CMK (cell line): Measurements from ENCODE around the gene POMT1.
"Not testable (repeated sequence)": the region's sequence is repeated elsewhere in the genome, so short reads cannot be mapped to it uniquely, and the experiment has no call there.

Source experiments
- DNase-seq: peaks from one replicate; pipeline ENCODE4 v3.0.0-alpha.2; 2010; ENCODE audit warnings: low read depth

The POMT1 gene, protein sequence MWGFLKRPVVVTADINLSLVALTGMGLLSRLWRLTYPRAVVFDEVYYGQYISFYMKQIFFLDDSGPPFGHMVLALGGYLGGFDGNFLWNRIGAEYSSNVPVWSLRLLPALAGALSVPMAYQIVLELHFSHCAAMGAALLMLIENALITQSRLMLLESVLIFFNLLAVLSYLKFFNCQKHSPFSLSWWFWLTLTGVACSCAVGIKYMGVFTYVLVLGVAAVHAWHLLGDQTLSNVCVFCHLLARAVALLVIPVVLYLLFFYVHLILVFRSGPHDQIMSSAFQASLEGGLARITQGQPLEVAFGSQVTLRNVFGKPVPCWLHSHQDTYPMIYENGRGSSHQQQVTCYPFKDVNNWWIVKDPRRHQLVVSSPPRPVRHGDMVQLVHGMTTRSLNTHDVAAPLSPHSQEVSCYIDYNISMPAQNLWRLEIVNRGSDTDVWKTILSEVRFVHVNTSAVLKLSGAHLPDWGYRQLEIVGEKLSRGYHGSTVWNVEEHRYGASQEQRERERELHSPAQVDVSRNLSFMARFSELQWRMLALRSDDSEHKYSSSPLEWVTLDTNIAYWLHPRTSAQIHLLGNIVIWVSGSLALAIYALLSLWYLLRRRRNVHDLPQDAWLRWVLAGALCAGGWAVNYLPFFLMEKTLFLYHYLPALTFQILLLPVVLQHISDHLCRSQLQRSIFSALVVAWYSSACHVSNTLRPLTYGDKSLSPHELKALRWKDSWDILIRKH

GRCh38 chr9:131502781-131503625 lies at the start of gene POMT1:
Gene POMT1 (plus strand): TSS chr9:131502918. CDS start chr9:131504219, 1,301 bp downstream.
- peak; percentile 39 for DNase-seq

GRCh38 chr9:131454028-131454427 lies 48.7 kb upstream of the POMT1 start:
- no peak for DNase-seq

- not testable (repeated sequence) for DNase-seq
These were observed 47.1 kb upstream of the POMT1 start for GRCh38 chr9:131455655-131456054.

- DNase-seq: no peak
These were observed 45.0 kb upstream of the POMT1 start for GRCh38 chr9:131457746-131458145.

GRCh38 chr9:131459056-131459455 lies 43.7 kb upstream of the POMT1 start:
- DNase-seq: no peak

DNA sequence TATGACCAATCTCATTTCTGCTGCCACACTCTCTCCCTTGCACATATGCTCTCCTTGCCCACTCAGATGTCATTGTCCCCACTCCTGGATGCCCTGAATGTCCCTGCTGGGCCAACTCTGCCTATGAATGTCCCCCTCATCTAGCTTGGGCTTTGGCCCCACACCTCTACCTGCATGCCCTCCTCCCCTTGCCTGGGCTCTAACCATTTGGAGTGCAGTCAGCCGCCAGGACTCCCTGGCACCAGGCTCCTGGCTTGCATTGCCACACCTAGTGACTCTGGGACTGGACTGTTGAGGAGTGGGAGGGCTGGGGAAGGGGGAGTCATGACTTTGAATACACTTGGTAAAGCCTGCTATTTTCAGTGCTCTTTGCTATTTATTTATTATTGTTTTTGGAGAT lies 41.6 kb upstream of the POMT1 start:
- DNase-seq: no peak

DNA sequence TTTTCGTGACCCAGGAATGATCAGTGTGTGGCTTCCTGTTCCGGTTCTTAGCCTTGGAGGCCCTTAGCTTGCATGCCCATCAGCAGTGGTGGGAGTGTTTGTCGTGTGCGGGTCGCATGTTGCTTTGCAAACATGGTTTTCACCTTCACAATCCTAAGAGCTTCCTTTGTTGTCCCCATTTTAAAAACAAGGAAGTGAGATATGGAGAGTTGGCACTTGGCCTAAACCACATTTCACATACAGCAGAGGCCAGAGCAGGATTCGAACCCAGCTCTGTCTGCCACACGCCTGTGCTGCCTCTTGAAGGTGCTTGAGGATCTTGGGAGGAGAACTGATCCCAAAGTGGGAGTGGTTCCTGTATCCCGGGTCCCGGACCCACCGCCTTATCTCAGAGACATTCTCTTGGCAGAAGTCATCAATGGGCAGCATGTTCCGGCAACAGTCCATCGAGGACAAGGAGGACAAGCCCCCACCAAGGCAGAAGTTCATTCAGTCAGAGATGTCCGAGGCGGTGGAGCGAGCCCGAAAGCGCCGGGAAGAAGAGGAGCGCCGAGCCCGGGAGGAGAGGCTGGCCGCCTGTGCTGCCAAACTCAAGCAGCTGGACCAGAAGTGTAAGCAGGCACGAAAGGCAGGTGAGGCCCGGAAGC lies 38.2 kb upstream of the POMT1 start:
- DNase-seq: no peak

- DNase-seq: no peak
These were observed 37.3 kb upstream of the POMT1 start for GRCh38 chr9:131465401-131465800.

DNA sequence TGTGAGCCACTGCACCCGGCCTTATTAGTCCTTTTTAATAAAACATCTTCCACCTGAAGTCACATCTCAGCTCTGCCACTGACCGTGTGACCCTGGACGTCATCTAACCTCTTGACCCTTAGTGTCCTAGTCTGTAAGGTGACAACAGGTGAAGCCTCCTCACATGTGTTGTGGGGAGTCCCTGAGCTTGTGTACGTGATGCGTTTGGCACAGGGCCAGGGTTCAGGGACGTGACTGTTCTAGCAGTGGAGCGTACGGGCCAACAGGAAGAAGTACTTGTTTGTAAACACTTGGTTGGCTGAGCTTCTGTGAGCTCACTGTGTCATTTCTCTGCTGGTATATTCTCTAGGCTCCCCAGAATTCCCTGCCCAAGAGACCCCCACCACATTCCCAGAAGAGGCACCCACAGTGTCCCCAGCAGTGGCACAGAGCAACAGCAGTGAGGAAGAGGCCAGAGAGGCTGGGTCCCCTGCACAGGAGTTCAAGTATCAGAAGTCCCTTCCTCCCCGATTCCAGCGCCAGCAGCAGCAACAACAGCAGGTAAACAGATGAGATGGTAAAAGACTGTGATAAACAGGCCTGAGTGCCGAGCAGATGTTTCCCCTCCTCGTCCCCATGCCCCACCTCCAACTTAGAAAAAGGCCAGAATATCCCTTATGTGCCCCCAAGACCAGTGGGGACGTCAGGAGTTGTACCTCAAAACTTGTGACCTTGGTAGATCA lies 35.3 kb upstream of the POMT1 start:
- no peak for DNase-seq

- DNase-seq: no peak
These were observed 34.7 kb upstream of the POMT1 start for GRCh38 chr9:131468031-131468430.

DNA sequence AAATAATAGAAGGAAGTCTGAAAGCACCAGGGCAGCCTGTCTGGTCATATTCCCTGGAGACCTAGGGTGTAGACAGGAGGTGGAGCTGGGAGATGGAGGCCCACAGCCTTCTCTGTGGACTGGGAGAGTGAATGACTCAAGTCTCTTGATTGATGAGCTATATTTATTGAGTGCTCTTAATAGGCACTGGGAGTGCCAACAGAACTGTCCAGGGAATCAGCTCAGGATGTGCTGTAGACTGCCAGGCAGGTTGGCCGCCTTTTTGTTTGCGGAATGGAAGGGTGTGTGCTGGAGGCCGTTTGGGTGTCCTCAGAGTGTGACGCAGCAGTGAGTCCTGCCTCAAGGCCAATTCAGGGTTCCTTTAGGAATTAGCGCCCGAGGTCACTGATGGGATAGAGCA lies 33.4 kb upstream of the POMT1 start:
- no peak for DNase-seq

- DNase-seq: no peak
These were observed 32.8 kb upstream of the POMT1 start for GRCh38 chr9:131469951-131470350.

GRCh38 chr9:131470581-131470991 lies 32.1 kb upstream of the POMT1 start:
- no peak for DNase-seq

- DNase-seq: not testable (repeated sequence)
These were observed 30.6 kb upstream of the POMT1 start for GRCh38 chr9:131472085-131472484.

DNA sequence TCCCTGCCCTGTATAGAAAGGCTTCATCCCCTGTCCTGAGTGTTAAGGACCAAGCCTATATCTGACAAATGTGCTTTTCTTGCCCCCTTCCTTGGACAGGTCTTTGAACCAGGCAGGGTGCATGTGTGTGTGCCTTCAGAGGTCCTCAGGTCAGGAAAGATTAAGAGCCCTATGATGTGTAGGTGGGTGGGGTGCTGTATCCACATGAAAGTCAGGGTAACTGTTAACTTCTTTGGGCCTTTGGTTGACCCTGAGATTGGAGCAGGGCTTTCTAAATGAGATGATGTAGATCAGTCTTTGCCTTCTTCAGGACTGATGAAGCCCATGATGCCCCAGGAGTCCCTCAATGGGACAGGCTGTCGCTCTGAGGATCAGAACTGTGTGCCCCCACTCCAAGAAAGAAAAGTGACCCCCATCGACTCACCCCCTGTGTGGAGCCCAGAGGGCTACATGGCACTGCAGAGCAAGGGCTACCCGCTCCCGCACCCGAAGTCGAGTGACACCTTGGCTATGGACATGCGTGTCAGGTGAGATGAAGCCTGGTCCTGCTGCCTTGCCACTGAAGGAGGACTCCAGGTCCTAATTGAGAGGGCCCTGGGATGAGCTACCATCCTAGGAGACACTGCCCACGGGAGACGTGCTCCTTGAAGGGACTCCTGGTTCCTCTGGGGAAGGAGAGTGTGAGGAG lies 29.4 kb upstream of the POMT1 start:
- DNase-seq: no peak

GRCh38 chr9:131473891-131474290 lies 28.8 kb upstream of the POMT1 start:
- DNase-seq: no peak

DNA sequence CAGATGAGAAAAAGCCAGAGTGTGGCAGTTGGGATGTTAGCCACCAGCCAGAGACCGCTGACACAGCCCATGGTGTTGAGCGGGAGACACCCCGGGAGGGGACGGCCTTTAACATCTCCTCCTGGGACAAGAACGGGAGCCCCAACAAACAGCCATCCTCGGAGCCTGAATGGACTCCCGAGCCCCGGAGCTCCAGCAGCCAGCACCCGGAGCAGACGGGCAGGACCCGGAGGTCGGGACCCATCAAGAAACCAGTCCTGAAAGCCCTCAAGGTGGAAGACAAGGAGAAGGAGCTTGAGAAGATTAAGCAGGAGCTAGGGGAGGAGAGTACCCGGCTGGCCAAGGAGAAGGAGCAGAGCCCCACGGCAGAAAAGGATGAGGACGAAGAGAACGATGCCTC lies 28.0 kb upstream of the POMT1 start:
- DNase-seq: no peak

DNA sequence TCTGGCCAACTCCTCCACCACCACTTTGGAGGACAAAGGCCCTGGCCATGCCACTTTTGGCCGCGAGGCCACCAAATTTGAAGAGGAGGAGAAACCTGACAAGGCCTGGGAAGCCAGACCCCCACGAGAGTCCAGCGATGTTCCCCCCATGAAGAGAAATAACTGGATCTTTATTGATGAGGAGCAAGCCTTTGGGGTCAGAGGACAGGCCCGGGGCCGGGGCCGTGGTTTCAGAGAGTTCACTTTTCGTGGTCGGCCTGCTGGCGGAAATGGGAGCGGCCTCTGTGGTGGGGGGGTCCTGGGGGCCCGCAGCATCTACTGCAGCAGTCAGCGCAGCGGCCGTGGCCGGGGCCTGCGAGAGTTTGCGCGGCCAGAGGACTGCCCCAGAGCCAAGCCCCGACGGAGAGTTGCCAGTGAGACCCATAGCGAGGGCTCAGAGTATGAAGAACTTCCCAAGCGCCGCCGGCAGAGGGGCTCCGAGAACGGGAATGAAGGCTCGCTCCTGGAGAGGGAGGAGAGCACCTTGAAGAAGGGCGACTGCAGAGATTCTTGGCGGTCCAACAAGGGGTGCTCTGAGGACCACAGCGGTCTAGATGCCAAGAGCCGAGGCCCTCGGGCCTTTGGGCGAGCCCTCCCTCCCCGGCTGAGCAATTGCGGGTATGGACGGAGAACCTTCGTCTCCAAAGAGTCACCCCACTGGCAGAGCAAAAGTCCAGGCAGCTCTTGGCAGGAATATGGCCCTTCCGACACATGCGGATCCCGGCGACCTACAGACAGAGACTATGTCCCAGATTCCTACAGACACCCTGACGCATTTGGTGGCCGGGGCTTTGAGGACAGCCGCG lies 27.4 kb upstream of the POMT1 start:
- DNase-seq: no peak

- DNase-seq: no peak
These were observed 26.6 kb upstream of the POMT1 start for GRCh38 chr9:131475956-131476776.
